Cardiac muscle cell (in vitro differentiated cells and primary cell): ENCODE data around the gene INO80C. TPM values are rescaled to one million over a fixed set of nuclear protein-coding genes. Genes with fewer than 3 reads are reported as not detected.

ENCODE experiments used
- DNase-seq, 2 donors: peaks; one replicate each; pipeline versions ENCODE4 v3.0.0 to v3.0.0-alpha.2; 2010 to 2017; ENCODE audit warnings: low read depth in 1 of 2, low spot score in 1 of 2
- H3K27ac ChIP-seq: fragments of 200-600 bp; sonication (generic); 2 replicates; pipeline ENCODE4 v1.5.1; 2016
- H3K27me3 ChIP-seq: fragments of 200-600 bp; sonication (generic); 2 replicates; pipeline ENCODE4 v1.6.0; 2016; ENCODE audit warnings: control low read depth
- H3K36me3 ChIP-seq: fragments of 200-600 bp; sonication (generic); 2 replicates; pipeline ENCODE4 v1.5.1; 2016; ENCODE audit warnings: control low read depth
- H3K4me1 ChIP-seq: fragments of 200-600 bp; sonication (generic); 2 replicates; pipeline ENCODE4 v1.8.1; 2017; ENCODE audit warnings: low read depth, mild to moderate bottlenecking, mixed run types
- H3K4me3 ChIP-seq: fragments of 200-600 bp; sonication (generic); 2 replicates; pipeline ENCODE4 v1.5.1; 2016; ENCODE audit warnings: mild to moderate bottlenecking
- H3K9me3 ChIP-seq: fragments of 200-600 bp; sonication (generic); 2 replicates; pipeline ENCODE4 v1.5.1; 2017; ENCODE audit warnings: low read depth, mild to moderate bottlenecking, control low read depth
- polyA plus RNA-seq: library from polyadenylated mRNA; unstranded; fragments of >200 nt; fragmentation: Nextera tagmentation; extraction: Ambion mirVana; gene quantifications from 2 replicates; pipeline ENCODE4 v1.2.1, GENCODE V29; 2016
- total RNA-seq: library from RNA; depleted of rRNA; stranded (reverse); fragments of >200 nt; gene quantifications from 2 replicates; pipeline ENCODE4 v1.2.3, GENCODE V29; 2016
- TF ChIP-seq, protein P1 (sequence below): IDR thresholded peaks from 2 replicates; pipeline ENCODE4 v1.5.1; 2012; ENCODE audit warnings: low read depth, mild to moderate bottlenecking, low read length

INO80C gene
- total and polyA plus RNA-seq, 2 experiments from 2014 or later, result 13.5 to 27.8 TPM

DNA sequence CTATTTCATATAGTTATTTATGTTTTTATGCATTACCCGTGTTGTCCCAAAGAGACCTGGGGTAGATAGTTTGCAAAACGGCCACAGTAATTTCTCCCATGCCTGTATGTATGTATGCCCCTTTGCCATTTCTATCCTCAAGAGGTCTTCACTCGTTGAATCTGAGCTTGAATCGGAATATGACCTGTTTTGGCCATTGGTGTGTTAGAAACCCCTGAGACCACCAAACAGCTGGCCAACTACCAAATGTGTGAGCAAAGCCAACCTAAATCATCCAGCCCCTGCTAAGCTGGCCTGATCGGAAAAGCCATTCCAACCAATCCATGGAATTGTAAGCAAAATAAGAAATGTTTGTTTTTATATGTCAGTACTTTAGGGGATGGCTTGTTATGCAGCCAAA lies 23.4 kb upstream of the INO80C start:
- no peaks in the 10 kb centered on the region for H3K9me3 ChIP-seq
- TF ChIP-seq, protein P1, sequence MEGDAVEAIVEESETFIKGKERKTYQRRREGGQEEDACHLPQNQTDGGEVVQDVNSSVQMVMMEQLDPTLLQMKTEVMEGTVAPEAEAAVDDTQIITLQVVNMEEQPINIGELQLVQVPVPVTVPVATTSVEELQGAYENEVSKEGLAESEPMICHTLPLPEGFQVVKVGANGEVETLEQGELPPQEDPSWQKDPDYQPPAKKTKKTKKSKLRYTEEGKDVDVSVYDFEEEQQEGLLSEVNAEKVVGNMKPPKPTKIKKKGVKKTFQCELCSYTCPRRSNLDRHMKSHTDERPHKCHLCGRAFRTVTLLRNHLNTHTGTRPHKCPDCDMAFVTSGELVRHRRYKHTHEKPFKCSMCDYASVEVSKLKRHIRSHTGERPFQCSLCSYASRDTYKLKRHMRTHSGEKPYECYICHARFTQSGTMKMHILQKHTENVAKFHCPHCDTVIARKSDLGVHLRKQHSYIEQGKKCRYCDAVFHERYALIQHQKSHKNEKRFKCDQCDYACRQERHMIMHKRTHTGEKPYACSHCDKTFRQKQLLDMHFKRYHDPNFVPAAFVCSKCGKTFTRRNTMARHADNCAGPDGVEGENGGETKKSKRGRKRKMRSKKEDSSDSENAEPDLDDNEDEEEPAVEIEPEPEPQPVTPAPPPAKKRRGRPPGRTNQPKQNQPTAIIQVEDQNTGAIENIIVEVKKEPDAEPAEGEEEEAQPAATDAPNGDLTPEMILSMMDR, result no peak
- no peaks in the 10 kb centered on the region for H3K36me3 ChIP-seq
- no peaks in the 10 kb centered on the region for H3K27me3 ChIP-seq
- no peak overlapping the region for H3K27ac ChIP-seq
- no peak overlapping the region for H3K4me3 ChIP-seq
- no peak for DNase-seq
- peaks cover 22% of the 10 kb centered on the region for H3K4me1 ChIP-seq

- no peaks in the 10 kb centered on the region for H3K36me3 ChIP-seq
- H3K9me3 ChIP-seq, result no peaks in the 10 kb centered on the region
- DNase-seq, result no peak
- TF ChIP-seq, protein P1, result no peak
- H3K4me3 ChIP-seq, result no peak overlapping the region
- no peak overlapping the region for H3K27ac ChIP-seq
- H3K4me1 ChIP-seq, result peaks cover 19% of the 10 kb centered on the region
- no peaks in the 10 kb centered on the region for H3K27me3 ChIP-seq
Measured at GRCh38 chr18:35519148-35519899, 21.6 kb upstream of the INO80C start.

DNA sequence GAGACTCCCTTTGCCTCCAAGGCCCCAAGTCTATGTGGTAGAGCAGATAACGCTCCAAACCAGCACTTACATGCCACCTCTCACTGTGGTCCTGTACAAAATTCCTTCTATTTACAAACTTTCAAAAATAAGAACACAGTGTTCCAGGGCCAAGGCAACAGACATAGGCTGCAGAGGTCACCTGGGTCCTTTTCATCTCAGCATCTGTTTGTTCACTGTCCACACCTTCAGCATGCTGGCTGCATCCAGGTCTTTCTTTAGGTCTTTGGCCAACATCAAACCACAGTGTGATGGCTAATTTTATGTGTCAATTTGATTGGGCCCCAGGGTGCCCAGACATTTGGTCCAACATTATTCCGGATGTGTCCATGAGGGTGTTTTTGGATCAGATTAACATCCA lies 20.0 kb upstream of the INO80C start:
- H3K4me3 ChIP-seq, result no peak overlapping the region
- H3K36me3 ChIP-seq, result no peaks in the 10 kb centered on the region
- no peak overlapping the region for H3K27ac ChIP-seq
- DNase-seq, result no peak
- no peaks in the 10 kb centered on the region for H3K9me3 ChIP-seq
- no peaks in the 10 kb centered on the region for H3K27me3 ChIP-seq
- peaks cover 21% of the 10 kb centered on the region for H3K4me1 ChIP-seq
- TF ChIP-seq, protein P1, result no peak

DNA sequence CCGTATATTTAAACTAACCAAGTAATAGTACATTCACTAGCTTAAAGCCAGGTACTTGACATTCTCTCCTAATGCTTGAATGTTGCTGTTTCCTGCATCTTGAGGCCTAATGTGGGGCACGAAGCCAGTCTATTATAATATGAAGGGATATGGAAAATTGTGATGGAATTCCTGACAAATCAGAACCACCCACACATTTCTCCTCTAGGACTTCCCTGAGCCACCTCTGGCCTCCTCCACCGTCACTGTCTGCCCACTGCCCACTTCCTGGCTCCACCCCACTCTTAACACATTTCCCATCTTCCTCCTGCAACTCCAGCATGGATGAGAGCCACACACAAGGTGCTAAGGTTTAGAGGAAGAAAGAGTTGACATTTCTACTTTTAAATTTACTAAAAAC lies 19.0 kb upstream of the INO80C start:
- Histone ChIP-seq H3K4me3 (no peak overlapping the region), H3K9me3 (no peaks in the 10 kb centered on the region), H3K36me3 (no peaks in the 10 kb centered on the region), H3K27me3 (no peaks in the 10 kb centered on the region), H3K4me1 (peaks cover 16% of the 10 kb centered on the region), H3K27ac (no peak overlapping the region)
- DNase-seq, result no peak
- TF ChIP-seq, protein P1, result no peak

DNA sequence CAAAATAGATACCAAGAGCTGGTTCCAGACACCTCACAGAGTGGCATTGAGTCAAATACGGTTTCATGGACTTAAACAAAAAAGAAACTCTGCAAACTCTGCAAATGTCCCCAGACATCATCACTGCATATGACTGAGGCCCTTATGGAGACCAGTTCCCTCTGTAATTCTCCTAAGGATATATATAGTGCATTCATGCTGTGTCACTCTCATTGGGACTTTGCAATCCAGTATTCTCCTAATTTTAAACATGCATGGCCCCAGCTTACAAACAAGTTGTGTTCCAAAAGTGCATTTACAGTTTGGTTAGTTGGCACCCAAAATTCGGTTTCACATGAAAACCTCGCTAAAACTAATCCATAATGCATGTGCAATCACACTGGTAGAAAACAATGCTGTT lies 18.6 kb upstream of the INO80C start:
- no peak overlapping the region for H3K4me3 ChIP-seq
- no peaks in the 10 kb centered on the region for H3K9me3 ChIP-seq
- no peaks in the 10 kb centered on the region for H3K27me3 ChIP-seq
- no peak for DNase-seq
- TF ChIP-seq, protein P1, result no peak
- H3K36me3 ChIP-seq, result no peaks in the 10 kb centered on the region
- H3K27ac ChIP-seq, result no peak overlapping the region
- peaks cover 16% of the 10 kb centered on the region for H3K4me1 ChIP-seq
